Mononuclear cell (primary cell): ENCODE measurements around the gene WHRN. TPM values are rescaled to one million over a fixed set of nuclear protein-coding genes. Genes with fewer than 3 reads are reported as not detected.

Experiments used
- H3K27me3 ChIP-seq: 2 replicates; pipeline ENCODE4 v1.6.0; 2011; ENCODE audit warnings: low read length, control low read depth; ENCODE audit not compliant: insufficient read depth
- H3K4me1 ChIP-seq: 2 replicates; pipeline ENCODE4 v1.5.1; 2011; ENCODE audit warnings: mild to moderate bottlenecking, low read length, control low read depth; ENCODE audit not compliant: insufficient read depth
- H3K4me3 ChIP-seq: 2 replicates; pipeline ENCODE4 v1.5.1; 2011; ENCODE audit warnings: mild to moderate bottlenecking, low read length, moderate library complexity
- H3K9me3 ChIP-seq: 2 replicates; pipeline ENCODE4 v1.5.1; 2011; ENCODE audit warnings: low read depth, mild to moderate bottlenecking, control low read depth, low read length
- total RNA-seq: library from RNA; depleted of rRNA; stranded (reverse); fragments of >200 nt; gene quantifications from one replicate; pipeline ENCODE4 v1.2.3, GENCODE V29; 2012

Gene WHRN
- total RNA-seq, 1 donor: 4.7 TPM

GRCh38 chr9:114367772-114368569 lies 137.3 kb downstream of the WHRN start:
- H3K27me3 ChIP-seq: no peaks in the 10 kb centered on the region
- no peaks in the 10 kb centered on the region for H3K9me3 ChIP-seq
- H3K4me1 ChIP-seq: peaks cover 97% of the 10 kb centered on the region
- no peak overlapping the region for H3K4me3 ChIP-seq

DNA sequence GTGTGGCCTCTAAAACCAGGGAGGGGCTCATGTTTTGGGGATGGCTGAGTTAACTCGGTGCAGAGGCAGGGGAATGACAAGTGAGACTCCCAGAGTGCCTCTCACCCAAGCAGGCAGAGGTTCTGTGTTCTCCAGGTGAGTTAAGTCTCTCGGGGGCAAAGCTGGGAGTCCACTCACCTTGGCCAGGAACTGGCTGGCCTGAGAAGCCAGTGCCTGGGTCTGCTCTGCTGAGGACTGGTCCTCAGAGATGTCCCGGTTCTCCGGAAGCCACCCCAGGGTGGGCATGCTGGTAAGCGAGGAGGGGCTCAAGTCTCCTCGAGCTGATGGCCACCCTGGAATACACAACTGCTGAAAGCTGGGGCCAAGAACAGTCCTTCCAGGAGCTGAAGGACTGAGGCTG lies 137.9 kb downstream of the WHRN start:
- no peak overlapping the region for H3K4me3 ChIP-seq
- H3K9me3 ChIP-seq: no peaks in the 10 kb centered on the region
- peaks cover 96% of the 10 kb centered on the region for H3K4me1 ChIP-seq
- no peaks in the 10 kb centered on the region for H3K27me3 ChIP-seq

DNA sequence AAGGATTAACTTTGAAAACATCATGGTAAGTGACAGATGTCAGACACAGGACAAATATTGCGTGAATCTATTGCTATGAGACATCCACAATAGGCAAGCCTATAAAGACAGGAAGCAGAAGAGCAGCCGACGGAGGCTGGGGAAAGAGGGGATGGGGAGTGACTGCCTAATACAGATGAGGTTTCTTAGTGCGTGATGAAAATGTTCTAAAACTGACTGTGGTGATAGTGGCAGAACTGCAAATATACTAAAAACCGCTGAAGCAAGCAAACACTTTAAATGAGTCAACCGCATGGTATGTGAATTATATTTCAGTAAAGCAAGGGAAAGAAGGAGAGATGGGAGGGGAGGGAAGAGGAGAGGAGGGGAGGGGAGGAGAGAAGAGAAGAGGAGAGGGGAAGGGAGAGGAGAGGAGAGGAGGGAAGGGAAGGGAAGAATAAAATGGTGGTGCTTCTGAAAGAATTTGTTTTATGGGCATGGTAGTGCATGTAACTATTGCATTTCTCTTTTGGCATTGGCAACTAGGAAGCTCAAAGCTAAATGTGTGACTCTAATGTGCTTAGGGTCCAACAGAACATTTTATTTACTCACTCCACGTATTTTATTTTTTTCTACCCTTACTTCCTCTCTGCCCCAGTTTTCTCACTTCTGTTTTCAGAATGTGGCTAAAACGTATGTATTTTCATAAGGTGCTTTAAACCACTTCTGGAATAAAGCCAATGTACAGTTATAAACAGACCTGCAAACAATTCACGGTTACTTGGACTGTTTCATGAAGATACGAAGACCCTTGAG lies 138.7 kb downstream of the WHRN start:
- no peaks in the 10 kb centered on the region for H3K27me3 ChIP-seq
- peaks cover 92% of the 10 kb centered on the region for H3K4me1 ChIP-seq
- H3K4me3 ChIP-seq: no peak overlapping the region
- no peaks in the 10 kb centered on the region for H3K9me3 ChIP-seq

- Histone ChIP-seq H3K9me3 (no peaks in the 10 kb centered on the region), H3K4me1 (peaks cover 85% of the 10 kb centered on the region), H3K4me3 (no peak overlapping the region), H3K27me3 (no peaks in the 10 kb centered on the region)
Observed at GRCh38 chr9:114365194-114365593, 140.1 kb downstream of the WHRN start.

GRCh38 chr9:114364134-114365041 lies 140.9 kb downstream of the WHRN start:
- H3K4me3 ChIP-seq: no peak overlapping the region
- no peaks in the 10 kb centered on the region for H3K27me3 ChIP-seq
- peaks cover 77% of the 10 kb centered on the region for H3K4me1 ChIP-seq
- no peaks in the 10 kb centered on the region for H3K9me3 ChIP-seq

GRCh38 chr9:114363424-114363823 lies 141.8 kb downstream of the WHRN start:
- Histone ChIP-seq H3K4me1 (peaks cover 67% of the 10 kb centered on the region), H3K4me3 (no peak overlapping the region), H3K9me3 (no peaks in the 10 kb centered on the region), H3K27me3 (no peaks in the 10 kb centered on the region)

DNA sequence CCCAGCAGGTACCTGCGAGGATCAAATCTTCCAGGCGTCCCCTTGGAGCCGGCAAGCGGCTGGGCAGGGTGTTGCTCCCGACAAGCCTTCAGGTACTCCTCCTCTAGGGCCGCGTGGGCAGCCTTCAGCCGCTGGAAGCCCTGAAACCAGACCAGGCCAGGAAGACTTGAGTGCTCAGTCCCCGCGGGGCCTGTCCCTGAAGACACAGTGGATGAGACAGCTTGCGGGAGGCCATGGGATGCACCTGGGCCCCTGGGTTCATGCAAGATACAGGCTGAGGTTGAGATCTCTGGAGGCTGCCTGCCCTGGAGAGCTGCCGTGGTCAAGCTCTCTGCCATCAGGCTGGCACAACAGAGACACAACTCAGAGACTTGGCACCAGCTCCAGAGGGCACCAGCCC lies 142.9 kb downstream of the WHRN start:
- Histone ChIP-seq H3K9me3 (no peaks in the 10 kb centered on the region), H3K4me1 (peaks cover 57% of the 10 kb centered on the region), H3K27me3 (no peaks in the 10 kb centered on the region)

DNA sequence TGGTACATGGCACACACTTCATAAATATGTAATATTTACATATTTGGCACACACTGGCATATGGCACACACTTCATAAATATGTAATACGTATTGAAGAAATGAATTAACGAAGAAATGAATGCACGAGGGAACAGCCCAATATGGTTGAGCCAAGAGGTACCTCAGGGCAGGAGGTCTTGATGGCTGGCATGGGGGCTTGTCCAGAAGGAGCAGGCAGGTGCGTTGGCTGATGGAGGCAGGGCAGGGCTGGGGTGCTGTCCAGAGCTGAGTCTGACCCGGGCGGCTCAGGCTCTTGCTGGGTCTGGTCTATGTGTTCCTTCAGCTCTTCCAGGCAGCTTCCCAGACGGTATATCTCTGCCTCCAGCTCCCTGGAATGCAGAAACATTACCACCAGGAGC lies 143.7 kb downstream of the WHRN start:
- Histone ChIP-seq H3K9me3 (no peaks in the 10 kb centered on the region), H3K4me3 (no peak overlapping the region), H3K4me1 (peaks cover 49% of the 10 kb centered on the region), H3K27me3 (no peaks in the 10 kb centered on the region)

More for the DNA sequence above, 142.9 kb downstream of the WHRN start:
- no peak overlapping the region for H3K4me3 ChIP-seq

- peaks cover 32% of the 10 kb centered on the region for H3K4me1 ChIP-seq
- H3K4me3 ChIP-seq: no peak overlapping the region
- no peaks in the 10 kb centered on the region for H3K9me3 ChIP-seq
- H3K27me3 ChIP-seq: no peaks in the 10 kb centered on the region
Observed at GRCh38 chr9:114359801-114360200, 145.5 kb downstream of the WHRN start.

GRCh38 chr9:114357911-114358328 lies 147.4 kb downstream of the WHRN start:
- H3K4me1 ChIP-seq: peaks cover 14% of the 10 kb centered on the region
- H3K27me3 ChIP-seq: no peaks in the 10 kb centered on the region
- H3K9me3 ChIP-seq: no peaks in the 10 kb centered on the region
- no peak overlapping the region for H3K4me3 ChIP-seq

DNA sequence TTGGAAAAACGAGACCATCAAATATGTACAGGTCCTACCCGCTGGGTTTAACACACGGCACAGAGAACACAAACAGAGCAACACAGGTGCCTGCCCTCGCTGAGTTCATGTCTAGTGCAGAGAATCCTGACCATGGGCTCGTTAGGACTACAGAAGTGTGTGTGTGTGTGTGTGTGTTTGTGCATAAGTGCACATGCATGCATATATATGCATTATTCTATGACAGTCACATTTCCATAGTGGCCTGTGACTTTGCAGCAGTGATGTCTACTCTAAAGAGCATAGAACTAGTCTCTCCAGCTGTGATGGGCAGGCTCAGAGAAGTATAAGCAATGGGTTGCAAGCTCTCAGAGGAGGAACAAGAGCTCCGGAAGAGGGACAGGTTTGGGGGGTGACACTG lies 147.9 kb downstream of the WHRN start:
- no peak overlapping the region for H3K4me3 ChIP-seq
- no peaks in the 10 kb centered on the region for H3K27me3 ChIP-seq
- H3K4me1 ChIP-seq: peaks cover 10% of the 10 kb centered on the region
- no peaks in the 10 kb centered on the region for H3K9me3 ChIP-seq

GRCh38 chr9:114356792-114357191 lies 148.5 kb downstream of the WHRN start:
- Histone ChIP-seq H3K4me1 (peaks cover 6% of the 10 kb centered on the region), H3K27me3 (no peaks in the 10 kb centered on the region), H3K9me3 (no peaks in the 10 kb centered on the region)

DNA sequence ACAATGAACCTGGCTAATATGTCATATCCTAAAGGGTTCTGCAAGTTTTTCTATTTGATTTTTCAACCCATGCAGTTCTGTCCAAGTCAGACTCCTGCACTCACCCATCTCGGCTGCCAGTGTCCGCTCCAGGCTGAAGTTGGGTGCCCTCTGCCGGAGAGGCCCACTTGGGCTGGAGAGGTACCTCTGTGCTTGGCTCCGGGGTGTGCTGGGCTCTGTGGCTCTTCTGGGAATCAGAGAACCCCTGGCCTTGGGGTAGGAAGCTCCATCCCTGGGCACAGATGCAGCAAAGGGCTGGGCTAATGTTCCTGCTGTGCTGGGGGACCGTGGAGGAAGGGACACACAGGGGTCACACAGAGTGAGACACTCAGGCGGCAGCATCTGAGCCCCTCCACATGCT lies 149.5 kb downstream of the WHRN start:
- peaks cover 3% of the 10 kb centered on the region for H3K4me1 ChIP-seq
- no peak overlapping the region for H3K4me3 ChIP-seq
- H3K27me3 ChIP-seq: no peaks in the 10 kb centered on the region
- no peaks in the 10 kb centered on the region for H3K9me3 ChIP-seq

More at GRCh38 chr9:114356792-114357191, 148.5 kb downstream of the WHRN start:
- H3K4me3 ChIP-seq: no peak overlapping the region
